Subcutaneous adipose tissue (tissue), 4 donors: ENCODE results near the gene ZBED3. TPM values are rescaled to one million over a fixed set of nuclear protein-coding genes. Genes with fewer than 3 reads are reported as not detected.

Experiments used
- total RNA-seq, 4 donors: library from RNA; depleted of rRNA; stranded (reverse); fragments of >200 nt; gene quantifications; one replicate each; pipeline ENCODE4 v1.1.0, GENCODE V29; 2016
- TF ChIP-seq, protein P1 (sequence below): fragments of 450-650 bp; IDR thresholded peaks from one replicate; pipeline ENCODE4 v1.5.1; 2016; ENCODE audit warnings: low read depth, mild to moderate bottlenecking, control low read depth, antibody characterized with exemption, moderate library complexity

ZBED3 gene
- total RNA-seq, 4 donors from 2014 or later, result 17.1 to 117 (median 28.3) TPM

DNA sequence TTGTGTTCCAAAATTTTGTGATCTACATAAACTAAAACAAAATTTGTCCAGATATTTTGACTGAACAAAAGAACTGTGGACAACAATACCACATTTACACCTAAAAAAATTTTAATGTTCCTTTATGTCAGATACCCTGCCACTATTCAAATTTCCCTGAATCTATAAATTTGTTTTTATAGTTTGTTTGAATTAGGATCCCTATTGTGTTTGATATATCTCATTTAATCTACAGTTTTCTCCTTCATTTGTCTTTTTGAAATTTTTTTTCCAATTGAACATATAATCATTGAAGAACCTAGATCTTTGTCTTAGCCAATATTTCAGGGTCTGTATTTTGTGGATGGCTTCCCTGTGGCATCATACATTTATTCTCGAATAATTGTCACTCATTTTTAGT lies 51.1 kb downstream of the ZBED3 start:
- TF ChIP-seq, protein P1, sequence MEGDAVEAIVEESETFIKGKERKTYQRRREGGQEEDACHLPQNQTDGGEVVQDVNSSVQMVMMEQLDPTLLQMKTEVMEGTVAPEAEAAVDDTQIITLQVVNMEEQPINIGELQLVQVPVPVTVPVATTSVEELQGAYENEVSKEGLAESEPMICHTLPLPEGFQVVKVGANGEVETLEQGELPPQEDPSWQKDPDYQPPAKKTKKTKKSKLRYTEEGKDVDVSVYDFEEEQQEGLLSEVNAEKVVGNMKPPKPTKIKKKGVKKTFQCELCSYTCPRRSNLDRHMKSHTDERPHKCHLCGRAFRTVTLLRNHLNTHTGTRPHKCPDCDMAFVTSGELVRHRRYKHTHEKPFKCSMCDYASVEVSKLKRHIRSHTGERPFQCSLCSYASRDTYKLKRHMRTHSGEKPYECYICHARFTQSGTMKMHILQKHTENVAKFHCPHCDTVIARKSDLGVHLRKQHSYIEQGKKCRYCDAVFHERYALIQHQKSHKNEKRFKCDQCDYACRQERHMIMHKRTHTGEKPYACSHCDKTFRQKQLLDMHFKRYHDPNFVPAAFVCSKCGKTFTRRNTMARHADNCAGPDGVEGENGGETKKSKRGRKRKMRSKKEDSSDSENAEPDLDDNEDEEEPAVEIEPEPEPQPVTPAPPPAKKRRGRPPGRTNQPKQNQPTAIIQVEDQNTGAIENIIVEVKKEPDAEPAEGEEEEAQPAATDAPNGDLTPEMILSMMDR, result no peak

DNA sequence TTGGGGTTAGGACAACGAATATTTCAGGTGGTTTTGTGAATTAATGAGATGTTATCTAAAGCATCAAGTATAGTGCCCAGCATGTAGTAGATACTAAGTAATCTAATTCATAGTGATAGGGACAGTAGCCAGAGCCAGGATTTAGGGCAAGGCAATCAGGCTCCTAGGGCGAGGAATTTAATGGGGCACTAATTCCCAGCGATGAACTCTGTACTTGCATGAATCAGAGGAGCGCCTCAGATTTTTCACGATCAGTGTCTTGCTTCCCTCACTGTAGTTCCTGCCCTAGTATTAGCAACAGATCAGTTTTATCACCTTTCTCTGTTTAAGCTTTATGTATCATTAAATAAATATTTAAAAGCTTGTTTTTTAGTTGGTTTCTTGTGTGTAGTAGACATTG lies 53.7 kb downstream of the ZBED3 start:
- TF ChIP-seq, protein P1, result no peak

DNA sequence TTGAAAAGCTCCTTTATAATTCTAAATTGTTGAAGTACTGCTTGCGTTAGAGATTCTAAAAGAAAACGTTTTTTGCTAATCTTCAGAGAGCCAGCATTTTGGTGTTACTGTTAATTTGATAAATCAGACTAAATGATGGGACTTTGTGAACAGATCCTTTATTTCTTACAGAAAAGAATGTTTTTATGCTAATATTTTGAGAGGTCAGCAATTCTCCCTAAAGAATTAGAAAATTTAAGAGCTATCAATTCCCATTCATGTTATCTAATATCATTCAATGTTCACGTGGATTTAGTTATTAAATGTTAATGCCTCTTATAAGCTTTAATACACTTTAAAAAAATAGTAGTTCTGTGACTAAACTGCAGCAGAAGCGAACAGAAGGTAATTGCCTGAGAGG lies 54.5 kb downstream of the ZBED3 start:
- TF ChIP-seq, protein P1, result no peak

DNA sequence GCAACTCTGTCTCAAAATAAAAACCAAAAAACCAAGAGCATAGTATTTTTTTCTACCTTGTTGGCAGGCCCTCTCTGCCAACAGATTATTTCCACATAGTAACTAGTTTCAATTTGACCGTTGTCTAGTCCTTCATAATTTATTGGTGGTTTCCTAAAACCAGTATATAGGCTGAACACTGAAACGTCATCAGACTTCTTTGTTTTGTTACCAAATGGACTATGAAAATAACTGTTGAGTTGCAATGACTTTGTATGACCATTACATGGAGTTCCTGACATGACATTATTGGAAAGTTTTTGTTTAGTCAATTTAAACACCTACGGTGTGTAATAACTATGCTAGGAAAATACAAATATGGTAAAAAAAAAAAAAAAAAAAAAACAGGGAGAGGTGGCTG lies 55.2 kb downstream of the ZBED3 start:
- TF ChIP-seq, protein P1, result no peak

DNA sequence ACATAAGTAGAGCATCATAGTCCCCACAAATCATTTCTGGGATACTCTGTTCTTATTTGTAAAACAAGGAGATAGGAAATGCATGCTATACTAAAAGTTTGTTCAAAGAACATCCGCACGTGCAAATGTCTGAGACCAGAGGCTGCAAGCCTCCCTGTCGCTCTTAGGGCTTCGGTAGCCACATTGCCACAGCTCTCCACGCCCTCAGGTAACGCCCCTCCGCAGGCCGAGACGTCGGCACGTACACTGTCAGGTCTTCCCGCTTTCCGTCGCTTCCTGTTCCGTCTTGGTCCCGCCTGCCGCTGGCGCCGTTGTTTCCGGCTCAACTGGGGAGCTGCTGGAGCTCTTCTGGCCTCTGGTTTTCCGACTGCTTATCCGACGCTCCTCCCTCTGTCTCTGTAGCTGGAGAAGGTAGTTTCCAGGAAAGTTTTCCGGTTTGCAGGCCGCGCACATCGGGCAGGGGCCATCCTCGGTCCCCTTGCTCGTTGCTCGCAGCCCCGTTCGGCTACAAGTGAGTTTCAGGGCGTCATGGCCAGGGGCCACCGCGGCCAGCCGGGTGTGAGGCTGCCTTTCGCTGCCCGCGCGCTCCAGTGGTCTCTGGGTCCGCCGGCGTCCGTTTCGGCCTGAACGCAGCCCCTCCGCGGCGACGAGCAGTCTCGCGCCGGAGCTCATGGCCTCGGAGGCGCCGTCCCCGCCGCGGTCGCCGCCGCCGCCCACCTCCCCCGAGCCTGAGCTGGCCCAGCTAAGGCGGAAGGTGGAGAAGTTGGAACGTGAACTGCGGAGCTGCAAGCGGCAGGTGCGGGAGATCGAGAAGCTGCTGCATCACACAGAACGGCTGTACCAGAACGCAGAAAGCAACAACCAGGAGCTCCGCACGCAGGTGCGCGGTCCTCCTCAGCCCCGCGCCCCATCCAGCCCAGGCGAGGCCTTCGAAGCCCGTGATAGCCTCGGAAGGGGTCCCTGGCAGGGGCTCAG lies 56.7 kb downstream of the ZBED3 start, which contains the start of gene AGGF1:
Gene AGGF1, plus strand, starts transcription at position 308 of the 975 bp plus-strand sequence. Its CDS starts 363 bp downstream, at position 671.
- TF ChIP-seq, protein P1, result no peak

DNA sequence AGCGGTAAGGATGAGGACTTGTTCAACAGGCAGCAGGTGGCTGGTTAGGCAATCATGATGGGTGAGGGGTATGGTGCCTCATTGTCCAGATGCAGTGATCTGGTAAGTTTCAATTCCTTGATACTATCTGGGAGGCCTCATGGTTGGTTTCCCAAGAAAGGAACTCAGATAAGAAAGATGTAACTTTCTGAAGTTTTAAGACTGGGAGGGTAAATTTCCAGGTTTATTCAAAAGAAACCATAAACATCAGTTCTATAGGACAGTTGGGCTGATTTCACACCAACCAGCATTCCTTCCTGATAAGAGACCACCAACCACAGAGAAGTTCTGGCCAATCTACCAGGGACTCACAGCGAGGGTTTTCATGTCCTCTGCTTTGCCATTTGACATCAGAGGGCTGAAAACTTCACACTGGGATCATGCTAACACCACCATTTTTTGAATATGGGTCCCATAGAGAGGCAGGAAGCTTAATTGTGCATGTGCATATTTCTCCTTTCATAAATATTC lies 57.7 kb downstream of the ZBED3 start:
- TF ChIP-seq, protein P1, result no peak

DNA sequence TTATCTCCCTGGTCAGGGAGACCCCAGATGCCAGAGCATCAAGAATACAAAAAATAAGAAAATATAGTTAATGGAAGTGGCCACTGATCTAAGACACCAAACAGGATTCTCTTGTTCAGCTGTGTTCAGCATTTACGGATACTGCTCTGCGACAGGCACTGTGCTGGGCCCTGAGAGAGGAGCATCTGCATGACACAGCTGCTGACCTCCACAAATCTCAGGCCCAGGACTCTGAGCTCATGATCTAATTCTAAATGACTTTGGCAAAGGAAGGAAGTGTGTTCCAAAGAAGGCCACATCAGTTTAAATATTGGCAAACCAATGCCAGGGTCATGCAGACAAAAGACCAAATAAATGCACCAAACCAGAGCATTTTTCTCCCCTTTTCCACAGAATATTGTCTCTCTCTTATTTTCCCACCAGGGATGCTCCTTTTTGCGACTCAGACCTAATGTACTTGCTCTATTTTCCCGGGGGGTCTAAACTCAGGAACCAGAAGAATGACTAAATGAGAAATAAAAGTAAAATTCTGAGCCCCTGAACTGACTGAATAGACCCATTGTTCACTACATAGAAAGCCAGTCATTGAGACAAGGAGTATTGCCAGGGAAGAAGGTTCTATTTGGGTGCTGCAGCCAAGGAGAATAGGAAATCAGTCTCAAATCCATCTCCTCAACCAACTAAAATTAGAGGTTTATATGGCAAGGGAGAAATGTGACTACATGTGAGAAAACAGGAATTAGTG lies 58.3 kb downstream of the ZBED3 start:
- TF ChIP-seq, protein P1, result no peak
